Stimulated activated CD8-positive, alpha-beta memory T cell treated with anti-CD3 and anti-CD28 coated beads, Interleukin-2, amount 100 ng/mL, for 48 hours (primary cell): ENCODE measurements around the gene SLX9.
"Not testable (repeated sequence)": the region's sequence is repeated elsewhere in the genome, so short reads cannot be mapped to it uniquely, and the experiment has no call there.

Experiments
- DNase-seq, 2 donors: peaks; one replicate each; pipeline ENCODE4 v3.0.0-alpha.2; 2020; ENCODE audit warnings: low read depth in 2 of 2

Gene SLX9

DNA sequence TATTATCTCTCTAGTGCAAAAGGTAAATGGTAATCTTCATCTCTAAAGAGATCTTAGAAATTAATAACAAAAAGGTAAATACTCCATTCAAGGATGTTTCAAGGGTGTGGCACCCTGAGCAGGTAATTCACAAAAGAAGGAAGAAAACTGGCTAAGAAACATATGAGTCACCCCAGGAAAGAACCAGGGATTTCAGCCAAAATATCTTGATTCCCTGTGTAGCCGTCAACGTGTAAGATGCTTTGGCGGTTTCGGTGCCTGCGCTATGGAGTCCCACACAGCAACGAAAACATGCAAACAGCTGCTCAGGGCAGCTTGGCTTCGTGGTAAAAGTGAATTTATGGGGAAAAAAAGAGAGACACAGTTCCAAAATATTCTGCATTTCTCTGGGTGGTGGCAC is 22.9 kb upstream of the SLX9 start:
- no peak for DNase-seq

DNA sequence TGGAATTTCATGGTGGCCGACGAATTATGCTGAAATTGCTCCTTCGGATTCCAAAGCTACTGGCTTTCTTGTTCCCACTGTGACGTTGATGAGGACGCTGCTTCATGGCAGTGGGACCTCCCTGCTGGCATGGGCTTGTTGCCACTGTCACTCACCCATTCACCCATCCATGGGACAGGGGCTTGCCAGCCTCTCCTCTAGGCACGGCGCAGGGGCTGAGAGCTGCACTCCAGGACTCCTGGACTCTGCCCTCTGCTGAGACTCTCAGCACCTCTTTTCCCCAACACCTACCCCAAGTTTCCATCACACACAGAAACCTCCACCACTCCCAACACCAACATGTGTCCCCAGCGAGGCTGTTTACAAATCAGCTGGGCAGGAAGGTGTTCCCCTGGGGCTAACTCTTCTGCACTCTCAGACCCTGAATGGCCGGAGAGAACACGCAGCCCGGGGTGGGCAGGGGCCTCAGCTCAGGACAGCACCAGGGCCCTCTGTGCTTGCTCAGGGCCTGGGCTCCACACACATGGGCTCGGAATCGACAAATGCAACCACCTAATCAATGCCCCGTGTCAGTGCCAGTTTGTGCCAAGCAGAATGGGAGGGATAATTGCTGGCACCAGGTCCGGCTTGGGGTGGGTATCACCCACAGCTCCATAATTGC is 22.3 kb upstream of the SLX9 start:
- no peak for DNase-seq

DNA sequence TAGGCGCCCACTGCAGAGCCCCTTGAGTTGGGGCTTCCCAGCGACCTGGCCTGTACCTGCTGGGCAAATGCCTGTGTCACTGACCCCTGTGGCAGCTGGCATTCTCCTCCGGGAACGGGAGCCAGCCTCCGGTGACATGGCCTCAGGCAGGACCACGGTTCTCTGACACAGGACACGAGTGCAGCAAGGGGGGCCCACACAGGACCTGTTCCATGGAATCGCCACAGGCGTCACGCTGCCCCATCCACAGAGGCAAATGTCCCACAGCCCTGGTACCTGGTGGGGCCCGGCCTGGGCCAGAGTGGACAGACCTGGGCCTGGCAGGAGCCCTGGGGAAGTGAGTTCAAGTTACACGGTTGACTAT is 21.7 kb upstream of the SLX9 start:
- DNase-seq: no peak

DNA sequence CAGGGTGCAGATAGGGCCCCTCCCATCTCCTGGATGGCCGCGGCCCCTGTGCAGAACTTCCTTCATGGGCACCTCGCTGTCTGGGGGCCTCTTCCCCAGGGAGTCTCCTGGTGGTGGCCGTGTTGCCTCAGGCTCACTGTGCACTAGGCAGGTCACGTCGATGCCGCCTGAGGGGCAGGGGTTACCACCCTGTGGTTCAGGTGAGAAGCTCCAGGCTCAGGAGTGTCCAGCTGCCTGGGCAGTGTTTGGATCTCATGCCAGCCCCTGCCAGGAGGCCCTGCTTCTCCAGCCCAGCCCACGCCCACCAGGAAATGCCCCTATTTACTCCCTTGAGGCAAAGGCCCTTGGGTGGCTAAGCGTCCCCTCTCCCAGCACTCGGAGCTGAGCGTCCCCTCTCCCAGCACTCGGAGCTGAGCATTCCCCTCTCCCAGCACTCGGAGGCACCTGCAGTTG is 21.2 kb upstream of the SLX9 start:
- DNase-seq: no peak

DNA sequence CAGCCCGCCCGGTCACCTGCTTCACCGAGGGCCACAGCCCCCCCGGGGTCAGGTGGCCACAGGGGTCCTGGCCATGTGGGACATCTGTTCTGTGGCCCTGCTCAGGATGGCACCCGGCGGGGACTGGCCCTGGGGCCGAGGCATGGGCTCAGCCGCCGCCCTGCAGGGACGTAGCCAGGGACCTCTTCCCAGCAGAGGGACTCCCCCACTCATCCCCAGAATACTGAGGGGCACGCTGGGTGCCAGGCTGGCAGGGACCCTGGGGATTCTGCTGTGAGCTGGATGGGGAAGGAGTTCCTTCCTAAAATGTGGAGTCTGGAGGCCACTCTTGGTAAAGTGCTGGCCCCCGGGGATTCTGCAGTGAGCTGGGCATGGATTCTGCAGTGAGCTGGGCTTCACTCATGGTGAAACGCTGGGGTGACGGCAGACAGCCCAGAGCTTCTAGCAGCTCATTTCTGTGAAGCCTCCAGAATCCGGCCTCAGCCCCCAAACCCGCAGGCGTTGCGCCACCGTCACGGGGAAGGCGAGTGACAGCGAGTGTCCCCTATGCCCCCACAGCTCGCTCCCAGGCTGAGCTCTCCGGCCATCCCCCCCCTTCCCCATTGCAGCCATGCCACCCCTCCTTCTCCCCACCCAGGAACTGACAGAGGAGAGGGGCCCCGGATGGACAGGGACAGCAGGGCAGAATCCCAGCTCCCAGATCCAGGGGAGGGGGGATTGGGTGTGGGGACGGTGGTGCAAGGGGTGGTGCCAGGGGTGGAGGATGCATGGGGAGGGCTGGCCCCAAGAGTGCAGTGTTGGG is 20.5 kb upstream of the SLX9 start:
- DNase-seq: no peak

DNA sequence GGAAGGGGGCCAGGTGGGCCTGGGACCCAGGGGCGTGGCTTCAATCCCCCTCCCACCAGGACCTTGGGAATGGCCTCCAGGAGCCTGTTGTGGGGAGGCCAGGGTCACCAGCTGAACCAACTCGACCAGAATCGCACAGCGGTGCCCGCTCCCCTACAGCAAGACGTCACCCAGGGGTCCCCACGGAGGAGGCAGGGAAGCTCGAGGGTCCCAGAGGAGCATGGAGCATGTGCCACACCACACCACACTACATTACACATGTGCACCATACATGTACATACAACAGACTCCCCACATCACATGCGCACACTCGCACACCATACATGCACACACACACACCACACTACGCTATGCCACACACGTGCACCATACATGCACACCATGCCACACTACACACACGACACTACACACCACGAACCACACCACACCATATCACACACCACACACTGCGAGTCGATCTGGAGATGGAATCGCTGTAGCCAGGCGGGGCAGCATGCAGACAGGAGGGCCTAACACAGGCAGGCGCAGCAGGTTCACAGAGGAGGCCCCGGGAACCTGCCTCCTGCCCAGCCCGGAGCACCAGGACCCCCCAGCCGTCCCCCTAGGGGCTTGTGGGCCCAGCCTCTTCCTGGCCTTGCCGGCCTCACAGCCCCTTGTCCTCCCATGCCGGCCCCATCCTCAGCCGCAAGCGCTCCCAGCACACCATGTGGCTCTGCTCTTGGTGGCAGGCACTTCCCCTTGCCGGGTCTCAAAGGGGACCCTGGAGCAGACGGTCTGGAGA is 19.7 kb upstream of the SLX9 start:
- no peak for DNase-seq

DNA sequence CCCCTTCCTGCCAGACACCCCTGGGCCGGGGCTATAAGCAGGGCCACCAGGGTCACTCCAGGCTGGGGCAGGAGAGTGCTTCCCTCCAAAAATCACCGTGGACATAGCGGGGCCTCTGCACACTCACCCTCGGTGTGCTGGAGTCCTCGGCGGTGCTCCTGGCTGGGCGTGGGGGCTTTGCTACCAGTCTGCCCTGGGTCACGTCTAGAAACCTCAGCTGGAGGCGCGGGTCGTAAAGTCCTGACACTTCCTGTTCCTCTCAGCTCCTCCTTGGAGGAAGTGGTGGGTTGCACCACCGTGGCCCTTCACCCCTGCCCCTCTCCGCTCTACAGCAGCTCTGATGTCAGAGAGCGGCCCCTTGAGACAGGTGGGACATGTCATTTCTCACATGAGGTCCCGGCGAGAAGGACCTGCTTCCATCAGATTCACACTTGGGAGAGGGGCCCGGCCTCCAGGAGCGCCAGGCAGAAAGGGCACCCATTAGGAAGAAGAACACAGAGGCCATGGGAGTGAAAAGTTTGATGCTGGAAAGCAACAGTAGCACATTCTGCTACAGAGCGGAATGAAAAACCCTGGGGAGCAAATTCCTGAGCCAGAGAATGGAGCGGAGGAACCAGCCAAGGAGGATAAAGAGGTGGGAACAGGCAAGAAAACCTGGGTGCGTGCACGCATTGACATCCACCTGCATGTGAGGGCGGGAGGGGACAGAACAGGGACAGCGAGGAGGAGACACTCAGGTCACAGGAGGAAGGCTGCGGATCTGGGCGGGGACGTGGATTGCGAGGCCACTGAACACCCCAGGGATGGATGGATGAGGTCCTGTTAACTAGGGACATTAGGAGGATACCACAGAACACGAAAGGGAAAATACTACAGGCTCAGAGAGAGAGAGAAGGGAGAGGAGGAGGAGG is 18.9 kb upstream of the SLX9 start, which contains the start of gene ITGB2:
Gene ITGB2, minus strand, starts transcription at position 206 of the 911 bp plus-strand sequence. CDS start 10,117 bp downstream, outside the sequence.
- DNase-seq: peak; percentile 62 to 64

DNA sequence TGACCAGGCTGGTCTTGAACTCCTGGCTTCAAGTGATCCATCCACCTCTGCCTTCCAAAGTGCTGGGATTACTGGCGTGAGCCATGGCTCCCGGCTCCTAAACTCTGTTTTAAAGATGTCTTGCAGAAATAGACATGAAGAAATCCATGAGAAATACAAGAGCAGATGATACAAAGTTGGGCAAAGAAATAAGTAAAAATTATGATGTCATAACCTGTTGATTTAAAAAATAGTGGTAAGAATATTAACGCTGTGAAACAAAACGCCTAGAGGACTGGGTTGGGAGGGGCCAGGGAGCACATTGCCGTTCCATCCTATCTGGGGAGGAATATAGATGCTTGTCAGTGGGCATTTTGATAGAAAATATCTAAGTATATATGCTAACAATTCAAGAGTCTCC is 17.9 kb upstream of the SLX9 start:
- DNase-seq: no peak

DNA sequence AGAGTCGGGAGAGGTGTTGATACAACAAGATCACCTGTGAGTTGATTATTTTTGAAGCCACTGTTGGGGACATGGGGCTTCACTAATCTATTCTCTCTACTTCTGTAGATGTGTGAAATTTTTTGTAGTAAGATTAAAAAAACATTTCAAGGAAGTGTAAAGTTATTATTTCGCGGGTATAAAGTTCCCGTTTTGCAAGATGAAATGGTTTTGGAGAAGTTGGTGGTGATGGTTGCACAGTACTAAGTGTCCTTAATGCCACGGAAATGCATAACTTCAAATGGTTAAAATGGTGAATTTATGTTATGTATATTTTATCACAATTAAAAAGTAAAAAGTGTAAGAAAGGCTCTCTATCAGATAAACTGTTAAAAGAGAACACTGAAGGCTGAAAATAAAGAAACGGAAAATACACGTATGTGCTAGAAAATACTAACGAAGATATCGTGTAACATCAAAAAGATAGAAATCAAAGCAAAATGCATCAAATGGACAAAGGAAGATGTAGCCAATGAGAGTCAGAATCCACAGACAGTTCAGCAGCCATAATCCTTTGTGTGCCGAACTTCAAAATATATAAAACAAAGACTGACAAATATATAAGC is 16.2 kb upstream of the SLX9 start:
- DNase-seq: no peak

DNA sequence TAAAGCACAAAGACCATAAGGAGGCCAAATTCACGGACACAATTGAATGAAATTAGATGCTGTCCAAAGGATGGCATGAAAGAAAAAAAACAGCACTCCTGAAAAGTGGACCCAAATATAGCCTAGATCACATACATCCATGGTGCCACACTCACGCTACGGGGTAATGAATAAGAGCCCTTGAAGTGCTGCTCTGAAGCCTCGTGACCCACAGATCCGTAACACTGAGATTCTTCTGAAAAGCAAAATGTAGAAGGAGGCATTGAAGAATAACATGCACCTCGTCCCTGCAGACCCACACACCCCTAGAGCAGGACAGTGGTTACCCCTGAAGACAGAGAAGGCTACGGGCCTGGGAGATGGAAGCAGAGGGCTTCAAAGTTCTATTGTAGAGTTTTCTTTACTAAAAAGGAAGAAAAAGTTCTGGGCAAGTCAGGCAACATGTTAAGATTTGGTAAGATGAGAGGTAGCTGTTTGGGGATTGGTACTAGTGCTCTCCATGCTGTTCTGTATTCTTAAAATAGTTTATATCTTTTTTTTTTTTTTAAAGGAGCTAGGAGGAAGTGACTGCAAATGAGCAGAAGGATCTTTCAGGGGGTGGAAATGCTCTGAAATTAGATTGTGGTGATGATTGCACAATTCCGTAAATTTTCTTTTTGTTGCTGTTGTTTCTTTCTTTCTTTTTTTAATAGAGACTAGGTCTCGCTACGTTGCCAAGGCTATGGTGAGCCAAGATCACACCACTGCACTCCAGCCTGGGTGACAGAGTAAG is 15.0 kb upstream of the SLX9 start:
- DNase-seq: no peak

DNA sequence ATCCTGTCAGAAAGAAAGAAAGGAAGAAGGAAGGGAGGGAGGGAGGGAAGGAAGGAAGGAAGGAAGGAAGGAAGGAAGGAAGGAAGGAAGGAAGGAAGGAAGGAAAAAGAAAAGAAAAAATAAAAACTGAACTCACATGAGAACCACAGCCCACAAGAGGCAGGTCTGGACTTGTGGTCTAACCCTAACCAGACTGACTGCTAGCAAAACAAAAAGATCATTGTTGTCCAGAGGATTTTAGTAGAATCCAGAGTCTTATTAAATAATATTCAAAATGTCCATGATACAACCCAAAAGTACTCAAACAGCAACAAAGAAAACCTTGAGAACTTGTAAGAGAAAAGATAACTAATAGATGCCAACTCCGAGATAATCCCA is 14.5 kb upstream of the SLX9 start:
- no peak for DNase-seq

DNA sequence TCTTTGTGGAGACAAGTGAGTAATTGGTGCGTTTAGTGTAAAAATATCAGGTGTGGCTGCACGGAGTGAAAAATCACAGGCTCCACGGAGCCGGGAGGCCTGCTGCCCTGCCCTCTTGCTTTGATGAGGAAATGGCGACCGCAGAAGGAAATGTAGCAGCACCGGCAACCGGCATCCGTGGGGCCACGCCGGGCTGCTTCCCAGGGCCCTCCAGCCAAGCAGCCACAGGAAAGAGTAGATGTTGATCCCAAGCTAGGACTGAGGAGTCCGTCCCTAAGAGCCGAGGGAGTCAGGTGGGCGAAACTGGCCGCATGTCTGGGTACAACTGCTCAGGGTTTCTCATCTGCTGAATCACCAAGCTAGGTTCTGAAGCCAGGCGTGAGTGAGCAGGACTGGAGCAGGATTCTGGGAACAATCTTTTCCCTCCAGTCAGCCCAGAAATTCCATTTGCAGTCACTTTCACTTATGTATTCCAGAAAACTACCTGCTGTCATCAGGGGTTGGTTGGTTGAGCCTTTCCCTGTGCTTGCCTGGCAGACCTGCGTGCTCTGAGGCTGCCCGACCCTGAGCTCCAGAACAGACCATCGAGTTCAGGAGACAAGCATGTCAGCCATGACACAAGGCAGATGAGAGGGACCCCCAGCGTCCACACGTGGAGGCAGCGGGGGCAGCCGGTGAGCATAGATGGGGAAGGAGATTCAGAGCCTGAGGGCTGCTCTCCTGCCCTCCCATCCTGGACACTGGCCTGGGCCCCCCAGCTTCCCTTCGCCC is 13.3 kb upstream of the SLX9 start:
- DNase-seq: no peak

DNA sequence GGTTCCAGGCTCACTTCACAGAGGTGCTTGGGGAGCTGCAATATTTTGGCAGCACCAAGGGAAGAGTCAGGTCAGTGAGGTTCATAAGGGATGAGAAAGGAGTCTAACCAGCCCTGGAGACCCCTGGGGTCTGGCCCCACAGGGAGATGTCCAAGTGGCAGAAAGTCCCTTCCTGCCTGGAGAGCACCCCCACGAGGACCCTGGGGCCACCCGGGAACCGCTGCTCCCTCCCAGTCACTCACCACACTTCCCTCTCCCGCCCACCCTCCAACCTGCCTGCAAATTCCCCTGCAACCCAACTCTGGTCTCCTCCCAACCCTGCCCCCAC is 12.6 kb upstream of the SLX9 start:
- DNase-seq: no peak

DNA sequence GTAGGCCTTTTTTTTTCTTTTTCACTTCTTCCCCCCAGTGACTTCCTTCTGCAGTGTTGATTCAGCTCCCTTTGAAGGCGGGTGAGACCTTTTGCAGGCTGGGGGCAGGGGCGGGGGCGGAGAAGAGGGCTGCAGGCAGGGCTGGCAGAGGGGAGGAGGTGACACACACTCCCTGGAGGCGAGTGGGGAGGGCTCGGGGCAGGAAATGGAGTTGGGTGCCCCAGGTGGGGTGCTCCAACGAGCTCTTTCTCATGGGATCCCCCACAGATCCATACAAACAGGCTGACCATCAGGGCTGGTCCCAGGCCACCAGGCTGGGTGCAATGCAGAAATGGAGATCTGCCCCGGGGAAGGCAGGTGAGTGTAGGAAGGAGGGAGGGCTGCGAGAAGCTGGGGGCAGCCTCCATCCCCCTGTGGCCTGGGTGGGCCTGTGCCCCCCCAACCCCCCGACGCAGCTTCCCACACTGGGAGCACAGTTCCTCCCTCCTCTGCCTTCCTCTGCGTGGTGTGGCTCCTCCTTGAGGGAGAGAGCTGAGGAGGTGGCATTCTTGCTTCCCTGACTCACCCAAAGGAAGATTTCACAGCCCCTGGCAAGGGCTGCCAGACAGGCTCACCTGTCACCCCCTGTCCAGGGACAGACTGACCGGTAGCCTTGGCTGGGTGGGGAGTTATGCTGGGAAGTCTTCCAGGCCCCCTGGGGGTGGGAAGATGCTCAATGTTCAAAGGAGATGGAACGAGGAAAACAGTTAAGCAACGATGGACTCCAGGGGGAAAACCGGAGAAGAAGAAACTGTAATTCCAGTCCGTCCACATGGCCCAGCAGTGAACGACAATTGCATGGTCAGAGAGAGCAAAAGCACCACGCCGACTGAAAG is 12.0 kb upstream of the SLX9 start:
- DNase-seq: peak; percentile 81 to 86

DNA sequence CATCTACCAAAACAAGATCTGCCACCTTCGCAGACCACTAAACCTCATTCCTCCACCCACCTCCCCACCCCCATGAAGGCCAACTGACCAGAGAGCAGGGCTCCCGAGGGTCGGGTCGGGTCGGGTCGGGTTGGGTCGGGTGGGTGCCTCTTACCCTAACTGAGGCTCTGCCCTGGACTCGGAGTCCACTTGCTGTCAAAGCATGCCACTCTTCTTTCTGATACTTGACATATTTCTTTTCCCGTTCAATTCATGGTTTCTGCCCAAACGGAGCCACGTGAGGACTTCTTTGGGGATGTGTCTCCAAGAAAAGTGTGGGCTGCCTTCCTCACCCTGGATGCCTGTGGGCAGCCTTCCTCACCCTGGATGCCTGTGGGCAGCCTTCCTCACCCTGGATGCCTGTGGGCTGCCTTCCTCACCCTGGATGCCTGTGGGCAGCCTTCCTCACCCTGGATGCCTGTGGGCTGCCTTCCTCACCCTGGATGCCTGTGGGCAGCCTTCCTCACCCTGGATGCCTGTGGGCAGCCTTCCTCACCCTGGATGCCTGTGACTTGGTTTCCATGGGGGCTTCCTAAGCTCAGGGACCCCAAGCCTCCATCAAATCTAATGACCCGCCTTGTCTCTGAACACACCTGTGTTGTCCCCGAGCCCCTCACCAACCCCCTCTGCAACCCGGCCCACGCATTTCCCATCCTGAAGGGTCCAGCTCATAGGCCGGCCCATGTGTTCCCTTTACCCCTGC is 11.2 kb upstream of the SLX9 start:
- DNase-seq: not testable (repeated sequence)

DNA sequence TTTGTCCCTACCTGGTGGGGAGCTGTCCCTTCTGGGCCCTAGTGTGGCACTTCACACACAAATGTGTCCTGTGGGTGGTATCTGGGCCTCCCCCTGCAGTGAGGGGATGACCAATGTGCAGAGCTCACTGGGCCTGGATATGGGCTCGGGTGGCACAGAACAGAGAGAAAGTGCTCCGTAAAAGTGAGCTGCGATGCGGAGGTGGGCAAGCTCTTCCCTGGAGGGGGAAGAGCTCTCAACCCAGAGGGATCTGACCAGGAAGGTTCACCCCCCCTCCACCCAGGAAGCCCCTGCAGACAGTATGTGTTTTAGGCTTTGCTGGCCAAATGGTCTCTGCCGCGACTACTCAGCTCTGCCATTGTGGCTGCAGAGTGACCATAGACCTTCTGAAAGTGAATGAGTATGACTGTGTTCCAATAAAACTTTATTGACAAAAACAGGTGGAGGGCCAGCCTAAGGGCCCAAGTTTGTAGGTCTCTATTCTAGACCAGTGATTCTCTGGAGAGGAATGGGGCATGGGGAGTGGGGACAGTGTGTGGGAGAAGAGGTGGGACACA is 10.5 kb upstream of the SLX9 start:
- no peak for DNase-seq

DNA sequence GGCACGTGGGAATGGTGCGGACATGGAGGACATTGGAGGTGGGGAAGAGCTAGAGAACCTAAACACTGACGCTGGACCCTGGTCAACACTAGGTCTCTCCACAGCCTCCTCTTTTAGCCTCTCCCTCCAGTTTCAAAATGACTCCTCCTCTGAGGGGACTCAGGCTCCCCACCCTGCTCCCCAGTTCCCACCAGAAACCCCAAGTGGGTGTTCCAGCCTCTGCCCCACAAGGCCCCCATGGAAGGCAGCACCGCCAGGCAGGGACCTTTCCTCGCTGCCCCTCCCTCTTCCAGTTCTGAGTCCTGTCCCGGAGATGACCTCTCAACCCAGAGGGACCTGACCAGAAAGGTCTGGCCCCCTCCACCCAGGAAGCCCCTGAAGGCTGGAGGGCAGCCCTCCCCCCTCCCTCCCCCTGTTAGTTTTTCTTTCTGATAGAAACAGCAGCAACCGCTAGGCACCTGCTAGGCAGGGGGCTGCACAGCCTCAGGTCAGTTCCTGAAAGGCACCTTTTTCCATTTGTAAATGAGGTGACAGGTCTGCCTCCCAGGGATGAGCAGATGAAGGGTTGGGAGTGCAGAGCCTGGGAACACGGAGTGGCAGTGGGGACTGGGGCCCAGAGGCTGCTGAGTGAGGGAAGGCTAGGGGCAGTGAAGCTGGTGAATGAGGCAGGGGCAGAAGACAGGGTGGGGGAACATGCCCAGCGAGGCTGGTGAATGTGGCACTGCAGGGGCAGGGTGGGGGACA is 9.9 kb upstream of the SLX9 start:
- DNase-seq: no peak
